Nephron (organoid): ENCODE data around the gene SLC25A28.

ENCODE experiments used
- H3K27ac Mint-ChIP-seq, 3 experiments: 2 replicates each; pipeline ENCODE4 v1.8.0; 2020; ENCODE audit warnings: mixed read lengths in 3 of 3, mild to moderate bottlenecking in 2 of 3, moderate library complexity in 1 of 3
- H3K27me3 Mint-ChIP-seq: 2 replicates; pipeline ENCODE4 v1.8.0; 2021; ENCODE audit warnings: low read depth, mild to moderate bottlenecking, moderate library complexity, mixed read lengths
- H3K36me3 Mint-ChIP-seq: 2 replicates; pipeline ENCODE4 v1.8.0; 2020; ENCODE audit warnings: low read depth, mixed read lengths
- H3K4me1 Mint-ChIP-seq: 2 replicates; pipeline ENCODE4 v1.8.0; 2020; ENCODE audit warnings: mixed read lengths
- H3K4me3 Mint-ChIP-seq, 3 experiments: 2 replicates each; pipeline ENCODE4 v1.8.0; 2020; ENCODE audit warnings: mild to moderate bottlenecking in 3 of 3, mixed read lengths in 3 of 3, moderate library complexity in 2 of 3
- H3K9me3 Mint-ChIP-seq: 2 replicates; pipeline ENCODE4 v1.8.0; 2020; ENCODE audit warnings: mixed read lengths
- CTCF ChIP-seq, 3 experiments: fragments of 200-600 bp; sonication (generic); IDR thresholded peaks; one replicate each; pipeline ENCODE4 v1.5.0; 2021; ENCODE audit warnings: antibody characterized with exemption in 3 of 3; ENCODE audit not compliant: unreplicated experiment in 3 of 3

The SLC25A28 gene

GRCh38 chr10:99611326-99611725 lies 8.9 kb downstream of the SLC25A28 start:
- Mint-ChIP-seq H3K36me3 (peaks cover 21% of the 10 kb centered on the region), H3K27ac (no peak overlapping the region), H3K4me1 (no peaks in the 10 kb centered on the region), H3K9me3 (no peaks in the 10 kb centered on the region), H3K27me3 (no peaks in the 10 kb centered on the region), H3K4me3 (no peak overlapping the region)
- no peak for TF ChIP-seq CTCF (IDR thresholded peaks at IDR 0.05; ENCODE audit: unreplicated experiment in 3 of 3)

GRCh38 chr10:99610221-99610620 lies 10.0 kb downstream of the SLC25A28 start:
- Mint-ChIP-seq H3K36me3 (peaks cover 21% of the 10 kb centered on the region), H3K27me3 (no peaks in the 10 kb centered on the region), H3K4me1 (no peaks in the 10 kb centered on the region), H3K27ac (no peak overlapping the region), H3K9me3 (no peaks in the 10 kb centered on the region), H3K4me3 (no peak overlapping the region)
- TF ChIP-seq CTCF (IDR thresholded peaks at IDR 0.05; ENCODE audit: unreplicated experiment in 3 of 3), result no peak

GRCh38 chr10:99609186-99609585 lies 11.1 kb downstream of the SLC25A28 start:
- no peak for TF ChIP-seq CTCF (IDR thresholded peaks at IDR 0.05; ENCODE audit: unreplicated experiment in 3 of 3)

GRCh38 chr10:99605351-99605750 lies 14.9 kb downstream of the SLC25A28 start:
- Mint-ChIP-seq H3K9me3 (peaks cover 5% of the 10 kb centered on the region), H3K4me1 (no peaks in the 10 kb centered on the region), H3K4me3 (no peak overlapping the region), H3K27me3 (no peaks in the 10 kb centered on the region), H3K36me3 (peaks cover 4% of the 10 kb centered on the region), H3K27ac (no peak overlapping the region)
- TF ChIP-seq CTCF (IDR thresholded peaks at IDR 0.05; ENCODE audit: unreplicated experiment in 3 of 3), result no peak

More at GRCh38 chr10:99609186-99609585, 11.1 kb downstream of the SLC25A28 start:
- H3K27me3 Mint-ChIP-seq, result no peaks in the 10 kb centered on the region
- no peak overlapping the region for H3K4me3 Mint-ChIP-seq
- peaks cover 21% of the 10 kb centered on the region for H3K36me3 Mint-ChIP-seq
- H3K4me1 Mint-ChIP-seq, result no peaks in the 10 kb centered on the region
- no peaks in the 10 kb centered on the region for H3K9me3 Mint-ChIP-seq
- H3K27ac Mint-ChIP-seq, result no peak overlapping the region

- H3K27me3 Mint-ChIP-seq, result no peaks in the 10 kb centered on the region
- no peak for TF ChIP-seq CTCF (IDR thresholded peaks at IDR 0.05; ENCODE audit: unreplicated experiment in 3 of 3)
These were observed 15.4 kb downstream of the SLC25A28 start for GRCh38 chr10:99604862-99605261.

GRCh38 chr10:99598781-99599509 lies 21.3 kb downstream of the SLC25A28 start:
- TF ChIP-seq CTCF (IDR thresholded peaks at IDR 0.05; ENCODE audit: unreplicated experiment in 3 of 3), result no peak

More at GRCh38 chr10:99604862-99605261, 15.4 kb downstream of the SLC25A28 start:
- H3K9me3 Mint-ChIP-seq, result peaks cover 5% of the 10 kb centered on the region
- H3K4me3 Mint-ChIP-seq, result no peak overlapping the region
- H3K36me3 Mint-ChIP-seq, result no peaks in the 10 kb centered on the region
- no peak overlapping the region for H3K27ac Mint-ChIP-seq
- H3K4me1 Mint-ChIP-seq, result no peaks in the 10 kb centered on the region

More at GRCh38 chr10:99598781-99599509, 21.3 kb downstream of the SLC25A28 start:
- H3K4me3 Mint-ChIP-seq, result no peak overlapping the region
- H3K4me1 Mint-ChIP-seq, result peaks cover 10% of the 10 kb centered on the region
- no peak overlapping the region for H3K27ac Mint-ChIP-seq
- peaks cover 5% of the 10 kb centered on the region for H3K9me3 Mint-ChIP-seq
- H3K36me3 Mint-ChIP-seq, result no peaks in the 10 kb centered on the region
- peaks cover 11% of the 10 kb centered on the region for H3K27me3 Mint-ChIP-seq
